Measurements from ENCODE around the gene ZFAND3.
"Not testable (repeated sequence)": the region's sequence is repeated elsewhere in the genome, so short reads cannot be mapped to it uniquely, and the experiment has no call there.

The ZFAND3 gene

GRCh38 chr6:37974943-37975342 is 155.4 kb downstream of the ZFAND3 start:
- no peak for DNase-seq

- no peak for DNase-seq
Measured at GRCh38 chr6:37977715-37978114, 158.2 kb downstream of the ZFAND3 start.

GRCh38 chr6:37979392-37980221 is 160.1 kb downstream of the ZFAND3 start:
- no peak for DNase-seq

GRCh38 chr6:37980222-37980595 is 160.7 kb downstream of the ZFAND3 start:
- DNase-seq = no peak

GRCh38 chr6:37981626-37982025 is 162.1 kb downstream of the ZFAND3 start:
- DNase-seq = no peak

GRCh38 chr6:37982317-37982716 is 162.8 kb downstream of the ZFAND3 start:
- no peak for DNase-seq

- DNase-seq = peak; percentile 22
Measured at GRCh38 chr6:37983720-37984501, 164.4 kb downstream of the ZFAND3 start.

GRCh38 chr6:37984578-37984977 is 165.1 kb downstream of the ZFAND3 start:
- no peak for DNase-seq

GRCh38 chr6:37985355-37985754 is 165.8 kb downstream of the ZFAND3 start:
- DNase-seq = peak; percentile 45

GRCh38 chr6:37987018-37987417 is 167.5 kb downstream of the ZFAND3 start:
- peak; percentile 63 for DNase-seq

- DNase-seq = no peak
Measured at GRCh38 chr6:37987559-37987958, 168.0 kb downstream of the ZFAND3 start.

GRCh38 chr6:37988127-37988526 is 168.6 kb downstream of the ZFAND3 start:
- no peak for DNase-seq

GRCh38 chr6:37988696-37989095 is 169.2 kb downstream of the ZFAND3 start:
- DNase-seq = no peak

GRCh38 chr6:37990762-37991525 is 171.4 kb downstream of the ZFAND3 start:
- no peak for DNase-seq

GRCh38 chr6:37992749-37993148 is 173.2 kb downstream of the ZFAND3 start:
- no peak for DNase-seq

- not testable (repeated sequence) for DNase-seq
Measured at GRCh38 chr6:37993194-37993593, 173.7 kb downstream of the ZFAND3 start.

- no peak for DNase-seq
Measured at GRCh38 chr6:37993596-37993995, 174.1 kb downstream of the ZFAND3 start.

GRCh38 chr6:37994223-37994622 is 174.7 kb downstream of the ZFAND3 start:
- no peak for DNase-seq

- no peak for DNase-seq
Measured at GRCh38 chr6:37998366-37998765, 178.8 kb downstream of the ZFAND3 start.

GRCh38 chr6:38001386-38001785 is 181.9 kb downstream of the ZFAND3 start:
- DNase-seq = no peak

GRCh38 chr6:38004908-38005307 is 185.4 kb downstream of the ZFAND3 start:
- DNase-seq = peak; percentile 27

GRCh38 chr6:38011937-38012336 is 192.4 kb downstream of the ZFAND3 start:
- no peak for DNase-seq

- peak; percentile 11 for DNase-seq
Measured at GRCh38 chr6:38012573-38012972, 193.0 kb downstream of the ZFAND3 start.
